ENCODE results near the gene FAU.

The FAU gene

DNA sequence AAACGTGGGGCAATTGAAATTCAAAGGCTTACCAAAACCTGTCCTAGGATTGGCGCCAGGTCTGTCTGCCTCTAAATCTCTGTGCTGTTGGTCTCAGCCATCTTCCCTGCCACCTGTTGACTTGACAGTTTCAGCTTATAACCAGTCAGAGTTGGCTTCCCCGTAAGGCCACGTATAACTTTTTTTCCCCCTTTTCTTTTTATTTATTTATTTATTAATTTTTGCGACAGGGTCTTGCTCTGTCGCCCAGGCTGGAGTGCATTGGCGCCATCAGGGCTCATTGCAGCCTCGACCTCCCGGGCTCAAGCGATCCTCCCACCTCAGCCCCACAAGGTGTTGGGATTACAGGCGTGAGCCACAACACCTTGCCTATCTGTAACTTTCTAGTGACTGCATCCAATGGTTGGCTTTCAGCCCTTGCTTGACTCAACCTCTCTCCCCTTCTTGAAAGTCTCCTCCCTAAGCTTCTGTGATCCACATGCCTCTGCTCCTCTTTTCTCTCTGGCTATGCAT, 13.8 kb upstream of the FAU start:
- no peak for DNase-seq (ENCODE audit: low read depth in 2 of 2)

DNA sequence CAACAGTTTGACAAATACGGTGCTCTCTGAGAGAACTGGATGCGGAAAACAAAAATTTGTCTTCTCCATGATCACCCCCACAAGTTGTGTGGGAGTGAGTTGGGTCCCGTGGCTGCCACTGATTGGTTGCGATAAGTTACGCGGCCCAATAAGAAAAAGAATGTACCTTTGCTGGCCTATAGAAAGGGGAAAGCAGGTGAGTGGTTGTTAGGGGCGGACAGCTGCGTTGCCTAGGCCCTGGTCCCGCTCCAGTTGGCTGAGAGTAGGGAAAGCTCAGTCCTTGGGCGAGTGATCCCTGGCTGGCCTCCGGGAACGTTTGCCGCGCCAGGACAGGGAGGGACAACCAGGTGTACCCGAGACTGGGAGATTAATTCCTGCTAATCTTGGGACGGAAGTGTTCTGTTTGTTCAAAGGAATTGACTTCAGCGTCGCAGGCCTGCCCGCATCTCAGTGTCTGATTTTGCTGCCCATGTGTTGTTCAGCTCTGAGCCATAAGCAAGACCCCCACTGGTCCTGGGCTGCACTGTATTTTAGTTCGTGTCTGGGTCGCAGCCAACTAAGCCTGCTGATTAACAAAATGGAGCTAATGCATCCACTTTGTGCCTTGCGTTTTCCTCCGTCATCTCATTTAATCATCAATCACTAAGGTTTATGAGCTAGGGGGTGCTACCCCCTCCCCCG, 13.2 kb upstream of the FAU start:
- peak; percentile 58 to 74 for DNase-seq (ENCODE audit: low read depth in 2 of 2)

DNA sequence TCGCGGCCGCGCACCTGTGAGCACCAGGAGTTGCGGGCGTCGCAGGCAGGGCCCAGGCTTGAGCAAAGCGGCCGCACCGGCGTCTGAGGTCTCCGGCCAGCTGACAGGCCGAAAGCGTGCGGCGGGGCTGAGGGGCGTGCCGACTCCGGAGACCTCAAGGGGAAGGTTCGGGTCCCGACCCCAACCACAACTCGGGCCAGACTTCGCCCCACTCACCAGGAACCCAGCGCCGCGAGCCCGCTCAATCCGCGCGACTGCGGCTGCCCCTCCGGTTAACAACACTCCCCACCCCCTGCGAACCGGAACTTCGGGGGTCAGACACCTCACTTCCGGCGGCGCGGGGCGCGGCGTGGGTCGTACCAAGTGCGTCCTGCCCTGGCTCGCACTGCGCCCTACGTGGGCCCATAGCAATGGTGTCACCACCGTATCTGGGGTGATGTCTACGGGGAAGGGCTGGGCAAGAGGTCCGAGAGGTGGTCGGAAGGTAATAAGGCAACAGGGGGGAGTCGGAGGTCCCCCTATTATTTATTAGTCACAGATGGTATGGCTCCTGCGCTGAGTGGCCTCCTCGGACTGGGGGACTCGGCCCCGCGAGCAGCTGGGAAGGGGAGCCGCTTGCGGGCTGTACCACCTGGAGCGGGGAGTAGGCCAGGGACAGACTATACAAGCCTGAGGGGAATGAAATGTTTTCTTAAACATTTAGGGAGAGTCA, 12.5 kb upstream of the FAU start, which contains the start of gene SYVN1:
Gene SYVN1 (minus strand): TSS at position 280 of the 712 bp plus-strand sequence. CDS start 918 bp downstream, outside the sequence.
- DNase-seq (ENCODE audit: low read depth in 2 of 2), result peak; percentile 88 to 89

DNA sequence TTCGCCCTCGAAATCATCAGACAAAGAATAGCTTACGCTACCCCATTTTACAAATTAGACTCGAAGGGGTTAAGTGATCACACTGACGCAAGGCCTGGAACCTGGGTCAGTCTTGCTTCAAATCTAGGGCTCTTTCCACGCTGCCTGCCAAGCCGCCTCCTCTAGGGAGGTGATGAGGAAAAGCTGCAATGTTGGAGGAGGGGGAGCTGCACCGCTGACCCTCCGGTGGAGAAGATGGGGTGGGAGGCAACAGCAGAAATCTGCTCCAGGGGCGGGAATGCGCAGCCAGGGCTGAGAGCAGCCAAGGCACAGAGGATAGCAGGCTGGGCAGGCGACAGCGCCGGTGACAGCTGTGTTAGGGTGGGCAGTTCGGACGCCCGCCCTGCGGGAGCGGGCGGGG, 11.8 kb upstream of the FAU start:
- no peak for DNase-seq (ENCODE audit: low read depth in 2 of 2)

DNA sequence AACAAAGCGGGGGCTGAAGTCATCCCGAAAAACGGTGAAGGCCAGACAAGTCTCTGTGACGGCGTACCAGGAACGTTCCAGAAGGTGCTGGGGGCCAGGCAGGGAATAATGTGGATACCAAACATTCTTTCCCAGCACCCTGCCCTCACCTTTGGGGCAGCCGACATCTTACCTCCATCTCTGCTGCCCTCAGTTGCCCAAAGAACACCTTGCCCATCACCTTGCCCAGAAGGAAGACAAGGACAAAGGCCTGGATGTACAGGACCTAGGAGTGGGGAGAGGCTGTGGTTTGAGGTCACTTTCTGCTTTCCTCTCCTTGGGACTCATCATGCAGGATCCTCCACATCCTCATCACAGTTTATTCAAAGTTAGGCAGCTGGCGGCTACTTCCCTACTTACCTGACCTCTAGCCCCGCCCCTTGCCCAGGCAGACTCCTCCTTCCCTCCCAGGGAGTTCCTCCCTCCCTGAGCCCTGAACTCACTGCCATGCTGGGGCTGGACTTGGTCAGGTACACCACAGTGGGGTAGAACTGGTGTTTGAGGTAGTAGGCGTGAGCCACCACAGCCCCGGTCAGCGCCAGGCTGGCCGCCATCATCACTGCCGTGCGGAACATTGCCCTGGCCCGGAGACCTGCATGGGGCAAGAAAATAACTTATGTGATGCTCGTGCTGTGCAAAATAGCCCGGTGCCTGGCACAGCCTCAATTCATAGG, 11.2 kb upstream of the FAU start:
- DNase-seq (ENCODE audit: low read depth in 2 of 2), result peak; percentile 34 to 52

DNA sequence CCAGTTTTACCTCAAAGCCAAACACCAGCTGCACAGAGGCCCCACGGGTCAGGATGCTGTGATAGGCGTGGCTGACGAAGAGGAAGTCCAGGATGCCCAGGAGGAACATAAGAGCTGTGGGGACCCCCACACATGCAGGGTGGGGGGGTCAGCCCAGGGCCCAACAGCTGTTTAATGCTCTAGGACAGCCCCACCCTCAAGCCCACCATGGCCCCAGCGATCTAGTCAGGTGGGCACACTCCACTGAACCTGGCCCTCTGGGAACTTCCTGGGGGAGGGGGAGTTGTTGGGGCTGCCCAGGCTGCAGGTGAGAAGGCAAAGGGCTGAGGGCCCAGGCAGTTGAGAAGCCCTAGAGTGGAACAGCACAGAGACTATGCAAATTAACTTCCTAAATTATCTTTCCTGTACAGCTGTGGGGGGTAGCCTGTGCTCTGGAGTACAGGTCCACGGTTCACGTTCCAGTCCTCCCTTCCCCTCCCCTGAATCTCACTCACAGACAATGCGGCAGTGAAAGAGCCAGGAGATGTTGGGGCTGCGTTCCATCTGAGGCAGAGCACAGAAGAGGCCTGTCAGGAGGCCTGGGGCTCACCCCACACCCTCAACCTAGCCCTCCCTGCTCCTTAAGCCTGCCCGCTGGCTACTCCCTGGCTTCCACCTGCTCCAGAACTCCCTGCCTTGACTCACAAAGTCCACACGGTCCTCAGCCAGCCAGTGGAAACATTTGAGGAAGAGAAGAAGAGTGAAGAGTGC, 10.5 kb upstream of the FAU start:
- DNase-seq (ENCODE audit: low read depth in 2 of 2), result no peak

DNA sequence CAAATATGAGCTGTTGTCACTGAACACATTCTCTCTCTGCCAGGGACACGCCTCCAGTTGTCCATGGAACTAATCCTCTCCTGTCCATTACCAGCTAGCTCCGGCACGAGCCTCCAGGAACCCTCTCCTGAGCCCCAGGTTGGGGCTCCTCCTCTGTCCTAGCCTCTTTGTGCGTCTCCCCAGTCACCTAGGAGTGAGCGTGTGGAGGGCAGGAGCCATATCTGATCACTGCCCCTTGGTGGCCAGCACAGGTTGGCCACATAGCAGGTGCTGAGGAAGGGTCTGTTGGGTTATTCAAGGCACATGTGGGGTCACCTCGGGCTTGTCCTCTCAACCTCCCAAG, 9.9 kb upstream of the FAU start:
- DNase-seq (ENCODE audit: low read depth in 2 of 2), result no peak

DNA sequence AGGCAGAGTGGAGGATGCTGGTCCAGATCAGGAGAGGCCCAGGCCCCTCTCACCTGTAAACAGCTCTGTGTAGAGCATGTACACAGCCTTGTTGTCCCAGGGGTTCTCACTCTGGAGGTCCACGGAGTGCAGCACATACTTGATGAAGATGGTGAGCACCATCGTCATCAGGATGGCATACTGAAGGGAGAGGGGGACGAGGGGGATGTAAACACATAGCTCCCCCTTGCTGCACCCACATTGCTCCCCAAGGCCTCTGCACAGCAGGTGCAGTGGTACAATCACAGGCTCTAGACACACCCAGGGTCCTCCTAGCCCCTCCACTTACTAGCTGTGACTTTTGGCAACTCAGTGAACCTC, 9.5 kb upstream of the FAU start:
- DNase-seq (ENCODE audit: low read depth in 2 of 2), result no peak

DNA sequence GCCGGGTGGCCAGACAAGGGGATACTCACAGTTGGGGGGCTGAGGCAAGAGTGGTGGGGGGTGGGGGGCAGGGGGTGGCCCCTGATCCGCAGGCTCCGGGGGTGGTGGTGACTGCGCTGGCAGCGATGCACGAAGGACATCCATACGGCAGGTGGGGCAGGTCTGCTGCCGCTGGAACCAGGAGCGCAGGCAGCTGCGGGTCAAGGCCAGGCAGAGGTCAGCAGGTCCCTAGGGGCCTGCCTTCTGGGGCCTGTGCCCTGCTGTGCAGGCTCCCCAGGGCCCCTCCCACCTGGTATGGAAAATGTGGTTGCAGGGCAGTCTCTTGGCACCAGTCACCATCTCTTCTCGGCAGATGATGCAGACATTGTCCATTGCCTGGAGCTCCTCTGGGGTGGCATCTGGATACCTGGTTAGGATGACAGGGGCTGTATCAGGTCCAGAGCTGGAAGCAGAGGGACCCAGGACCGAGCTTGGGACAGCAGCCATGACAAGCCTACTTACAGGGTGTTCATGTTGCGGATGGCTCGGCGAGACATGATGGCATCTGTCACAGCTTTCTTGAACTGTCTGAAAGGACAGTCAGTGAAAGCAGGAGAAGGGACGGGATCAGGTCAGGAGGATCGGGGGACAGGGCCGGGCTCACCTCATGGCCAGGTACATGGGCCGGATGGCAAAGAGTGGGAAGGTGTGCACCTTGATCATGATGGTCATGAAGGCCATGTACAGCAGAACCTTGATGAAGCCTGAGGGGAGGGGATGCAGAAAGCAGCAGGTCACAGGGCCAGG, 8.9 kb upstream of the FAU start:
- DNase-seq (ENCODE audit: low read depth in 2 of 2), result no peak

DNA sequence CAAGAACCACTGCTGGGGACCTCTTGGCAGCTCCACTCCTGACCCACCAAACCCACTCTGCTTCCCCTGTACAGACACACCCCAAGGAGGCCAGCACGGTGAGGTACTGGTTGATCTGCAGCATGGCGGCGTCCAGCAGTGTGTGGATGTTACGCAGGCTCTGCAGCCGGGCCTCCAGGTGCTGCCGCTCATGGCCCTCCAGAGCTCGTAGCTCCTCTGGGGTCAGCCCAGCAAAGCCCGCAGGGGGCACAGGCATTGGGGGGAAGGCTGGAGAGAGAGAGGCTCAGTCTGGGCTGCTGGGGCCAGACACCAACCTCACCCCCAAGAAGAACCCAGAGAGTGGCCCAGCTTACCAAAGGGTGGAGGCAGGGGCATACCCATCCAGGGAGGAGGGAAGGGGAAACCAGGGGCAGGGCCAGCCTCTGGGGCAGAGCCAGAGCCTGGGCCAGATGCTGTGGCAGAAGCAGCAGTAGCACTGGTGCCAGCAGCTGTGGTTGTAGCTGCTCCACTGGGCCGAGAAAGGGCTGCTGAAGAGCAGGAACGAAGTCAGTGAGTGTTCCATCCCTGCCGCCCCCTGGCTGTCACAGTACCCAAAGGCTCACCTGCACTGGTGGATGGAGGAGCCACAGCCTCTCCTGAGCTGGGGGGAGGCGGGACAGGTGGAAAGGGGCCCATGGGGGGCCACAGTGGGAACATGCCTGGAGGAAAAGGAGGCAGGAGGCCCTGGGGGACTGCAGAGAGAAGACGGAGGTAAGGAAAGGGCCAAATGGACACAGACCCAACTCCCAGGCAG, 7.9 kb upstream of the FAU start:
- no peak for DNase-seq (ENCODE audit: low read depth in 2 of 2)

DNA sequence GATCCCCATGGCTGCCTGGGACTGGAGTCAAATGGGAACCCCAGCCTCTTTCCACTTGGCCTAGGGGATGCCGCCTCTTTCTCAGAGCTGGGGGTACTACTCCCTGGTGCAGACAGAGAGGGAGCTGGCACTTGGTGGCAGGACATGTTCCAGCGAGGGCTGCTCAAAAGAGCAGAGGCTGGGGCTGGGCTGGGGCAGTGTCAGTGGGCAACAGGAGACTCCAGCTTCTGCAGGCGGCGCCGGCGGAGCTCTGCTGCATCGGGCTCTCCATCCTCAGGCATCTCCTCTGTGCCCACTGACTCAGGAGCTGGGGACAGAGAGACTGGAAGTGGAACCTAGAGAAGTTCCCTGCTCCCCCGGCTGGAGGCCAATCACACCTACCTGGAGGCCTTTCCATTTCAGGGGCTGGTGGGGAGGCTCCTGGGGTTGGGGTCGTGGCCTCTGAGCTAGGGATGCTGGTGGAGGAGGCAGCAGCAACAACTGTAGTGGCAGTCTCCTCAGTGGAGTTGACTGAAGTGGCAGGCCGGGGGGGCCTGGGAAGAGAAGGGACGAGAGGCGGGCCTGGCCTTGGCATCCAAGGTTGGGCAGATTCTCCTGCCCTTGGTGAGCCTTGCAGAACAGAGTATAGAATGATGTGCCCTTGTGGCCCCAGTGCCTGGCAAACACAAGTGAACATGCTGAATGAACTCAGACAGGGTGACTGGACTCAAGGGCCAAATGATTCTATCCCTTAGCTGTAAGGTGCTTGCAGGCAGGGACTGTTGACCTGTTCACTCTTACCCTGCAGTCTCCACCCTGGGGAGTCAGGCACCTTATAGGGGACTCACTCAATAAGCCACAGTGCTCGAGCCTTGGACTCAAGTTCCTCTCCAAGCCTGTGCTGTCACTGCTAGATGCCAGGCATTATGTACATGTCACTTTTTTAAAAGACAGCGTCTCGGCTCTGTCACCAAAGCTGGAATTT, 6.5 kb upstream of the FAU start:
- no peak for DNase-seq (ENCODE audit: low read depth in 2 of 2)

DNA sequence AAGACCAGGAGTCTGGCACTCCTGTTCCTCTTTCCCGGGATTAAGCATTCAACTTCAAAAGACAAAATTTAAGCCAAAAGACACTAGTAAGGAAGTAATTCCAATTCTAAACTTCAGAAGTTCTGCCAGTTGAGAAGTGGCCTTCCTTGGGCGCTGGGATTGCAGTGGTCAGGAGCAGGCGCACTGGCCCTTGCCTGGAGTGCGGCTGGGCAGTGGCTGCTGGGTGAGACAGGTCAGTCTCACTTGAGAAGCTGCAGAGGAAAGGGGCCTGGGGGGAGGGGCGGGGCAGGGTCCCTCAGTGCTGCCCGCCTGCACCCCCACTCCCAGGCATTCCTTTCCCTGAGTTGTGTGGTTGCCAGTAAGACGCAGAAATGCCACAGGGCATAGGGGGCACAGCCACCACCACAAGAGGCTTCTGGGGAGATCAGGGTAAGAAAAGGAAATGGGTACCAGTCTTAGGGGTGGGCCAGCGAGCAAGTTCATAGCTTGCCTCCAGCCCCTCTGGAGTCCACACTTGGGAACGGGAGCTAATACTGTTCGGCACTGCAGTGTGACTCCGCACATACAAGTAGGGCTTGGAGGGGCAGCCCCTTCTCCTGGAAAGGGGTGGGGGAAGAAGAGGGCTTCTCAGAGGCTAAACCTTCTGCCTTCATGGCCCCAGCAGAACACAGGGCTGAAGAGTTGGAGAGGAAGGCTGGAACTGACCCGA, 5.7 kb upstream of the FAU start:
- DNase-seq (ENCODE audit: low read depth in 2 of 2), result no peak

DNA sequence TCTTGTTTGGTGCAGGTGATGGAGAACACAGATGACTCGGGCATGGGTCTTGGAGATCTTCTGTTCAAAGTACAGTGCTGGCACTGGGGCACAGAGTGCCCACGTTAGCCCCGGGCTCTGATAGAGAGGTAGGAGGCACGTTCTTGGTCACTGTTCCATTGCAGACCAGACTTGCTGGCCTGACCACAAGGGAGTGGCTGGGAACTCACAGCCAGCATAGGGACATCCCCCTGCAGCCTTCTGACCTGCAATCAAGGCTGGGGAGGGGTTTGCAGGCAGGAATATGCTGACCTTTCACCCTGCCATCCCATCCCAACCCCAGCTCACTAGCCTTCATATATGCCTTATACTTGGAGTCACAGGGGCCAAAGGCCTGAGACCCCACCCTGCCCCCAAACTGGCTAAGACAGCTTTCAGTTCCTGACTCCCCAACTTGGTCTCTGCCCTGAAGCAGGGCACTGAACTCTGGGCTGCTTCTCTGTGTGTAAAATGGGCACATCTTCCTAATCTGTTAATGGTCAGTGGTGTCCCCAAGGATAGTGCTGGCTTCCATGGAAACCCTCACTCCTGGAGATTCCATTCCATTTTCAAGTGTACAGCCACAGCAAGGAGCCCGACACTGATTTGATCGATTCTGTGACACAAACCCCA, 4.8 kb upstream of the FAU start:
- no peak for DNase-seq (ENCODE audit: low read depth in 2 of 2)

DNA sequence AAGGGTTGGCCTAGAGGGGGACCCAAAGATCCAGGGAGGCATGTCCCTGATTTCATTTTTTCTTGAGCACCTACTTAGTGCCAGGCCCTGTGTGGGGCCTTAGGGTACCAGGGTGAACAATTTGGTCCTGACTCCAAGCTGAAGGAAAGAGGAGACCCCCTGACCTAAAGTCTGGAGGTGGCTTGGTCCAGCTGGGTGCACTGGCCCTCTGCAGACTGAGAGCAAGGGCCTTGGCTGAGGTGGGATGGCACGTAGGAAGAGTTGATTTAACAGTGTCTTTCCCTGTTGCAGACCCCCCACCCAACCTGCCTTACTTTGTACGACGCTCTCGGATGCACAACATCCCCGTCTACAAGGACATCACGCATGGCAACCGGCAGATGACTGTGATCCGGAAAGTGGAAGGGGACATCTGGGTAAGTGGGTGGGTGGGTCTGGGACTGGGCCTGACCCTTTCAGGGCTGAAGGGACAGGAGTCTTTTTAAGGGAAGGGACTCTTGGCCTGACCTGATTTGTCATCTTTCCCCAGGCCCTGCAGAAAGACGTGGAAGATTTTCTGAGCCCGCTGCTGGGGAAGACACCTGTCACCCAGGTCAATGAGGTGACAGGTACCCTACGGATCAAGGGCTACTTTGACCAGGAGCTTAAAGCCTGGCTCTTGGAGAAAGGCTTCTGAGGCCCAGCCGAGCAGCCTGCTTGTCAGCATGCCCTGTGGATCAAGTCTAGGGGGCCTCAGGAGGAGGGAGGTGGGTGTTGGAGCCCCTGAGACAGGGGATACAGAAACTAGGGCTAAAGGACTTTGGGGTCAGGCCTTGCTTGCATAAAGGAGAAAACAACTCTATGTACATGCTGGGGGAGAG, 3.5 kb upstream of the FAU start:
- no peak for DNase-seq (ENCODE audit: low read depth in 2 of 2)

DNA sequence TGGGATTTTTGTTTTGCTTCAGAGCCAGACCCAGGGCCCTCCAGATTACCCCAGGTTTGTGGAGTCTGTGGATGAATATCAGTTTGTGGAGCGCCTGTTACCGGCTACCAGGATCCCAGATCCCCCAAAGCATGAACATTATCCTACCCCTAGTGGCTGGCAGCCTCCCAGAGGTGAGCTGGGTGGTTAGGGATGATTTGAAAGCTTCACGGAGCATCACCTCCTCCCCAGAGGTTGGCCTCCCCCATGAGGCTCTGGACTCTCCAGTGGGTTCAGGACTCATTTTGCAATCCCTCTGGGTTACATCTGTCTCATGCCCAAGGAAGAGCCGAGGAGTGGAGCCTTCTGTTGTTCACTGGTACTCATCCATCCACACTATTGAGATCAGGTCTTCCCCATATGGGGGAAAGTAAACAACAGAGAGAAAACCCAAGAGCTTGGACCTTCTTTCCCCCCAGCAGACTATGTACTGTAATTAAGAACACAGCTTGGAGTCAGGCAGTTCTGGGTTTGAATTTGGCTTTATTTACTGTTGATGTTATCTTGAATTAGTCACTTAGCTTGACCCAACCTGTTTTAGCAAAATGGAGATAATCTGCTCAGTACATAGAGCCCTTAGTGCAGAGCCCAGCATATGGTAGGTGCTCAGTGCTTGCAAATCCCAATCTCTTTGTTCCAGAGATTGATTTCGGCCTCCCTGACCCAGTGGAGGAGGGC, 2.7 kb upstream of the FAU start:
- DNase-seq (ENCODE audit: low read depth in 2 of 2), result no peak

DNA sequence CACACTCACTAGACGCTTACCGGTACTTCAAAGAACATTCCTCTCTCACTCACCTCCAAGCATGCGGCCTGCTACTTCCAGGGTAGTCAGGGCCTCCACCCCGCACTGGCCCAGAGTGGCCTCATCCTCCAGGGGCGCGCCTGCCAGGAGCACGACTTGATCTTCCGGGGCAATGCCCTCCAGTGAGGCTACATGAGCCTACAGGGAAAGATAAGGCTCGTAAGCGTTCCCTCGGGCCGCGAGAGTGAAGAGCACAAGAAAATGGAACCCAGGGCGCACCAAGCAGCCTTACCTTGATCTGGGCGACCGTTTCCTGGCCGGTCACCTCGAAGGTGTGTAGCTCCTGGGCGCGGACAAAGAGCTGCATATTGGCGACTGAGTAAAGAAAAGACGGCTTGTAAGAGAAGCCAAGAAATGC, 478 bp downstream of the FAU start:
- no peak for DNase-seq (ENCODE audit: low read depth in 2 of 2)

DNA sequence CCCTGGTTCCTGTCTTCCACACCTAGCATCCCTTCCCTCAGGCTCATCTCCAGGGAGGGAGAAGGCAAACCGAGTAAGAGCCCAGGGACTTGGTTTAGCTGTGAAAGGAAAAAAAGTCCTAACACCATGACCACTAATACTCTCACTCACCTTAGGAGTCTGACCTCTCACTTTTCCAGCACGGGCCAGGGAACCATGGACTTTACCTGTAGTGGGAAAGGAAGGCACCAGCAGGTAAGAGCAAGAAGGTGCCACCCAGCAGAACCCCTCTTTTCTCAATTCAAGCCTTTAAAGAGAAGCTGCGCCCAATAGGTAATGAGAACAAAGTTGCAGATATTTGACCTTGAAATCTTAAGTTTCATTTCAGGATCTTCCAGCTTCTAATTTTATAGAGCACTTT, 1.1 kb downstream of the FAU start:
- no peak for DNase-seq (ENCODE audit: low read depth in 2 of 2)

Measured in stimulated activated CD4-positive, alpha-beta T cell treated with anti-CD3 and anti-CD28 coated beads, Interleukin-1b, Interleukin-23, amount 100 ng/mL, for 4 hours (primary cell).